HG03280 (cell line): ENCODE data around the gene CENPH.
"Not testable (repeated sequence)": the region's sequence is repeated elsewhere in the genome, so short reads cannot be mapped to it uniquely, and the experiment has no call there.

Experiments
- ATAC-seq: cut with Tn5 transposase; IDR thresholded peaks from one replicate; pipeline ENCODE4 v1.9.1; 2021; ENCODE audit warnings: mild to moderate bottlenecking, moderate library complexity; ENCODE audit not compliant: unreplicated experiment

The CENPH gene

DNA sequence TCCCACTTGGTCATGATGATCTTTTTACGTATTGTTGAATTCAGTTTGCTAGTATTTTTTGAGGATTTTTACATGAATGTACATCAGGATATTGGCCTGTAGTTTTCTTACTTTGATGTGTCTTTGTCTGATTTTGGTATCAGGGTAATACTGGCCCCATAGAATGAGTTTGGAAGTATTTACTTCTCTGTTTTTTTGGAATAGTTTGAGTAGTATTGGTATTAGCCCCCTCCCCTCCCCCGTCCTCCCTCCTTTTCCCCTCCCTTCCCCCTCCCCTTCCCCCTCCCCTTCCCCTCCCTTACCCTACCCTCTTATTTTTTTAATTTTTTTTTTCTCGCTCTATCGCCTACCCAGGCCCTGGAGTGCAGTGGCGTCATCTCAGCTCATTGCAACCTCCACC lies 55.6 kb downstream of the CENPH start:
- ATAC-seq: no peak

DNA sequence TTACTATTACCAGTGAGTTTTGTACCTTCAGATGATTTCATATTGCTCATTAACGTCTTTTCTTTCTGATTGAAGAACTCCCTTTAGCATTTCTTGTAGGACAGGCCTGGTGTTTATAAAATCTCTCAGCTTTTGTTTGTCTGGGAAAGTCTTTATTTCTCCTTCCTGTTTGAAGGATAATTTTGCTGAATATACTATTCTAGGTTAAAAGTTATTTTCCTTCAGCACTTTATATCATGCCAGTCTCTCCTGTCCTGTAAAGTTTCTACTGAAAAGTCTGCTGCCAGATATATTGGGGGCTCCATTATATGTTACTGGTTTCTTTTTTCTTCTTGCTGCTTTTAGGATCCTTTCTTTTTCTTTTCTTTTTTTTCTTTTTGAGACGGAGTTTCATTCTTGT lies 58.6 kb downstream of the CENPH start:
- ATAC-seq: no peak

DNA sequence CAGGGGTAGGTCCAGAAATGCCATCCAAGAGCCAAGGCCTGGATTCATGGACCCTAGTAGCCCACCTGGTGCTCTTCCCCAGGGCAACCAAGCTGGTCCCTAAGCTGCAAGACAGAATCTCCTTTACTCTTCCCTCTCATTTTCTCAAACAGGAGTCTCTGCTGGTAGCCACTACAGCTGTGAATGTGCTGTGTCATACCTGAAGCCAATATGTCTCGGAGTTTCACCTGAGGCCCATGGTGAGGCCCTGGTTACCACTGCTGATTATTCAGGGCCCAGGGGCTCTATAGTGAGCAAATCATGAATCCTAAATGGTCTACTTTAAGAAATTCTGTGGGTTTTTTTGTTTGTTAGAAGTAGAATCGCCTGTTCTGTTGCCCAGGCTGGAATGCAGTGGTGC lies 61.2 kb downstream of the CENPH start:
- no peak for ATAC-seq

DNA sequence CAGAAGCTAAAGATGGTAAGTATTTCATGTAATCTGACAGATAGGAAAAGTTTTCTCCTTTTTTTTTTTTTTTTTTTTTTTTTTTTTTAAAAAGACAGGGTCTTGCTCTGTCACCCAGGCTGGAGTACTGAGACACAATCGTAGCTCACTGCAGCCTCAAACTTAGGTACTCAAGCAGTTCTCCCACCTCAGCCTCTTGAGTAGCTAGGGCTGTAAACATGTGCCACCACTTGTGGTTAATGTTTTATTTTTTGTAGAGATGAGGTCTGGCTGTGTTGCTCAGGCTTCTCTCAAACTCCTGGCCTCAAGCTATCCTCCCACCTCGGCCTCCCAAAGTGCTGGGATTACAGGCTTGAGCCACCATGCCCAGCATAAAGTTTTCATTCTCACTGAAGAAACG lies 63.1 kb downstream of the CENPH start:
- ATAC-seq: no peak

DNA sequence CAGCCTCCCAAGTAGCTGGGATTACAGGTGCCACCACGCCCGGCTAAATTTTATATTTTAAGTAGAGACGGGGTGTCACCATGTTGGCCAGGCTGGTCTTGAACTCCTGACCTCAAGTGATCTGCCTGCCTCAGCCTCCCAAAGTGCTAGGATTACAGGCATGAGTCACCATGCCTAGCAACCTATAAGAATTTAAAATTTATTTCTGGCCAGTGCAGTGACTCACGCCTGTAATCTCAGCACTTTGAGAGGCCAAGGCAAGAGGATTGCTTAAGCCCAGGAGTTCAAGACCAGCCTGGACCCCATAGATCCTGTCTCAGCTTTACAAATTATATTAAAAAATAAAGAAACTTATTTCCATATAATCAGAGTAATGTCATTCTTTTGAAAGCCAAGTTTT lies 66.6 kb downstream of the CENPH start:
- not testable (repeated sequence) for ATAC-seq

DNA sequence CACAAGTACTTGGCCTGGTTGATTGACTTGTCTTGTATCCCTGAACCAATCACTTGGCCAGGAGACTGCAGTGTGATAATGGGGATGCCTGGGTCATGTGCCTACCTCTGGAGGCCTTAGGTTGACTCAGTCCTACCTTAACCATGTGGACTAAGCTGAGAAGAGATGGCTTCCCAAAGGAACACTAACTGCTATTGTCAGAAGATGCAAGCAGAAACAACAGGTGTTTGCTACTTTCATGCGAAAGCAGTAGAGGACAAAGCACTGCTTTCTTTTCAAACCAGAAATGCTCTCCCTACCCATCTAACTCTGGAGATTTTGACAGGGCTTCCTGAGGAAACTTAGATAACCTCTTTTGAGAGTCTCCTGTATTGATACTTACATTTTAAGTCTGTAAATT lies 68.2 kb downstream of the CENPH start:
- no peak for ATAC-seq
